ENCODE data around the gene MYO6.

DNA sequence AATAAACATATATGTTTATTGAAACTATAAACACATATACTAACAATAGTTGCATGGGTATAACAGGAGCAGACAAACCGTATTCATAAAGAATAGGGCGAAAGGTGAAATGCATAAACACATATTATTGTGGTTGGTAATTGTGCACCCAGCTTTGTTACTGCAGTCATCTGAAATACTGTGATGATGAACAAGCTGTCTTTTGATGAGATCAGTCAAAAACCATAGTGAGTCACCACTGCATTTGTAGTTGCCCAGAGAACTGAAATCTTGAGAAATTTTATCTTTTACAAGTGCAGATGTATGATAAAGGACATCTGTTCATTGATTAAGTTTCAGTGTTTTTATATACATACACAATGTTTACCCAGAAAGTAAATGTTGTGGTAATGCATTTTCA, 133.7 kb downstream of the MYO6 start:
- no peak for TF ChIP-seq ZFP30 (CRISPR knock-in tag; IDR thresholded peaks at IDR 0.05)
- no peak for TF ChIP-seq PPARA (CRISPR knock-in tag; IDR thresholded peaks at IDR 0.05; ENCODE audit: borderline replicate concordance)
- TF ChIP-seq TCF4 (CRISPR knock-in tag; IDR thresholded peaks at IDR 0.05; ENCODE audit: borderline replicate concordance) = no peak
- TF ChIP-seq ZNF8 (CRISPR knock-in tag; IDR thresholded peaks at IDR 0.05) = no peak
- TF ChIP-seq, protein P1, sequence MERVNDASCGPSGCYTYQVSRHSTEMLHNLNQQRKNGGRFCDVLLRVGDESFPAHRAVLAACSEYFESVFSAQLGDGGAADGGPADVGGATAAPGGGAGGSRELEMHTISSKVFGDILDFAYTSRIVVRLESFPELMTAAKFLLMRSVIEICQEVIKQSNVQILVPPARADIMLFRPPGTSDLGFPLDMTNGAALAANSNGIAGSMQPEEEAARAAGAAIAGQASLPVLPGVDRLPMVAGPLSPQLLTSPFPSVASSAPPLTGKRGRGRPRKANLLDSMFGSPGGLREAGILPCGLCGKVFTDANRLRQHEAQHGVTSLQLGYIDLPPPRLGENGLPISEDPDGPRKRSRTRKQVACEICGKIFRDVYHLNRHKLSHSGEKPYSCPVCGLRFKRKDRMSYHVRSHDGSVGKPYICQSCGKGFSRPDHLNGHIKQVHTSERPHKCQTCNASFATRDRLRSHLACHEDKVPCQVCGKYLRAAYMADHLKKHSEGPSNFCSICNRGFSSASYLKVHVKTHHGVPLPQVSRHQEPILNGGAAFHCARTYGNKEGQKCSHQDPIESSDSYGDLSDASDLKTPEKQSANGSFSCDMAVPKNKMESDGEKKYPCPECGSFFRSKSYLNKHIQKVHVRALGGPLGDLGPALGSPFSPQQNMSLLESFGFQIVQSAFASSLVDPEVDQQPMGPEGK (CRISPR knock-in tag; IDR thresholded peaks at IDR 0.05; ENCODE audit: borderline replicate concordance) = no peak
